Activated CD4-positive, alpha-beta T cell treated with anti-CD3 and anti-CD28 coated beads for 36 hours (primary cell): Measurements from ENCODE around the gene CDH4. TPM values are rescaled to one million over a fixed set of nuclear protein-coding genes. Genes with fewer than 3 reads are reported as not detected.
"Not testable (repeated sequence)": the region's sequence is repeated elsewhere in the genome, so short reads cannot be mapped to it uniquely, and the experiment has no call there.

ENCODE experiments used
- ATAC-seq: fragments of 200-7000 bp; cut with Tn5 transposase; one replicate; pipeline ENCODE4 v1.10.0; 2021; ENCODE audit warnings: mild to moderate bottlenecking, moderate library complexity
- CTCF ChIA-PET: fragments of 350-600 bp; sonication (Branson Sonifier 250); formaldehyde crosslinking; loops from one replicate; lab custom pipeline; 2021; ENCODE audit warnings: antibody characterized with exemption; lab: Charles Lee
- POLR2A ChIA-PET: fragments of 350-600 bp; sonication (Branson Sonifier 250); formaldehyde crosslinking; loops from one replicate; lab custom pipeline; 2021; ENCODE audit warnings: antibody characterized with exemption, inconsistent platforms; lab: Charles Lee
- DNase-seq: peaks from one replicate; pipeline ENCODE4 v3.0.0-alpha.2; 2020
- H3K27ac Mint-ChIP-seq: one replicate; pipeline ENCODE4 v1.8.0; 2021; ENCODE audit warnings: mixed read lengths
- H3K27me3 Mint-ChIP-seq: one replicate; pipeline ENCODE4 v1.8.0; 2021; ENCODE audit warnings: mixed read lengths
- H3K36me3 Mint-ChIP-seq: one replicate; pipeline ENCODE4 v1.8.0; 2021; ENCODE audit warnings: low read depth, mixed read lengths
- H3K4me1 Mint-ChIP-seq: one replicate; pipeline ENCODE4 v1.8.0; 2021; ENCODE audit warnings: mixed read lengths
- H3K4me3 Mint-ChIP-seq: one replicate; pipeline ENCODE4 v1.8.0; 2021; ENCODE audit warnings: mild to moderate bottlenecking, moderate library complexity, mixed read lengths
- H3K9me3 Mint-ChIP-seq: one replicate; pipeline ENCODE4 v1.8.0; 2021; ENCODE audit warnings: low read depth, mixed read lengths
- intact Hi-C, 2 experiments: fragments of 100-400 bp; cut with DNase I in 1 of 2; cut with micrococcal nuclease in 1 of 2; formaldehyde crosslinking; loops; one replicate each; pipeline versions ENCODE4 v1.14.2 to v1.15.1; 2022 to 2024; cut with DNase I, micrococcal nuclease
- total RNA-seq, 2 experiments: library from RNA; stranded (reverse); gene quantifications; one replicate each; pipeline ENCODE4 v1.2.3, GENCODE V29; 2021

The CDH4 gene
- total RNA-seq, 2 experiments from 2014 or later = not detected

DNA sequence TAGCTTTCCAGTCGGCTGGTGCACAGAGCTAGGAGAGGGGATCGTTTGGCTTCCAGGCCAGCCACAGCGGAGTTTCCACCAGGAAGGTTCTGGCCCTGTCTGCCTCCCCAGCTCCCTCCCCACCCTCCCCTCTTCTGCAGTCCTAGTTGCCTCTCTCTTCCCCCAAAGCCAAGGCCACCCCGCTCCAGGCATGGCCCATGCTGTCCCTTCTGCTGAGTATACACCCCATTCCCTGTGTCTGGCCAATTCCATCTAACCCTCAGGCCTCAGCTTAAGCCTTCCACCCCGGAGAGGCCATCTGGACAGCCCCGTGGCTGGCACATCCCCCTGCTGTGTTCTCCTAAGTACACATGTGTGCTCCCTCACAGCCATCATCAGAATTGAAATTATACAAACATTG lies 167.4 kb downstream of the CDH4 start:
- POLR2A ChIA-PET = no interaction called here
- H3K27me3 Mint-ChIP-seq = no peaks in the 10 kb centered on the region
- no peaks in the 10 kb centered on the region for H3K4me1 Mint-ChIP-seq
- H3K36me3 Mint-ChIP-seq = no peaks in the 10 kb centered on the region
- DNase-seq (no peak), ATAC-seq (no peak)
- no peak overlapping the region for H3K4me3 Mint-ChIP-seq
- no peaks in the 10 kb centered on the region for H3K9me3 Mint-ChIP-seq
- CTCF ChIA-PET = no interaction called here
- H3K27ac Mint-ChIP-seq = no peak overlapping the region
- intact Hi-C loops = no loop called here

DNA sequence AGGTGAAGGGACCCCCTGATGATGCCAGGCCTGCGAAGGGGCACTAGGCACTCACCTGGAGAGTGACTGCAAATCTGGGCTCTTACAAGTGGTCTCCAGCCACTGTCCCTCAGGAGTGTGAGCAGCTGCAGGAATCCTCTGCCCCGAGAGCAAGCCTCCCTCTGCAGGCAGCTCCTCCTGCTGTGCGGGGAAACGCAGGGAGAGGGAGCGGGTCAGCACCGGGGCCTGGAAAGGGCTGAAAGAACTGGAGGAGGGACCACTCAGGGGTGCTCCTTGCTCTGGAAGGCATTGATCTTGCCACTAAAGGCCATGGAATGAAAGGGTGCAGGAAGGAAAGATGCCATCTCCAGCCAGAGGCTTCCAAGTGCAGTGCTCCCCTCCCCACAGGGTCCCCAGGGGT lies 168.0 kb downstream of the CDH4 start:
- DNase-seq (no peak), ATAC-seq (no peak)
- Mint-ChIP-seq H3K4me3 (no peak overlapping the region), H3K27me3 (no peaks in the 10 kb centered on the region), H3K4me1 (no peaks in the 10 kb centered on the region), H3K9me3 (no peaks in the 10 kb centered on the region), H3K36me3 (no peaks in the 10 kb centered on the region), H3K27ac (no peak overlapping the region)
- intact Hi-C loops = no loop called here
- ChIA-PET POLR2A (no interaction called here), CTCF (no interaction called here)

DNA sequence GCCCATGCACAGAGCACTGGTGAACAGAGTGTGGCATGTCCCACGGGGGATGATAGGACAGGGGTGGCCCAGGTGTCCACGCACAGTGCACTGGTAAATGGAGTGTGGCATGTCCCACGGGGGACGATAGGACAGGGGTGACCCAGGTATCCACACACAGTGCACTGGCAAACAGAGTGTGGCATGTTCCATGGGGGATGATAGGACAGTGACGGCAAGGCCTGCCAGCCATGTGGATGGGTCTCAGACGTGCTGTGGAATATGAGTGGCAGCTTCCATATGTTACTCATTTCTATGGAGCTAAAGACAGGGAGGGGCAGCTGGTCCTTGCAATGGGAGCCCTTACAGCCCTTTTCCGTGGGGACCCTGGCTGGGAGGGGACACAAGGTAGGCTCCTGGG lies 168.7 kb downstream of the CDH4 start:
- POLR2A ChIA-PET = interaction anchor here (0.7 kb wide), 1 partner anchor 1719 kb away, joined by 3 read pairs; no protein-coding TSS in a partner anchor
- Mint-ChIP-seq H3K4me1 (no peaks in the 10 kb centered on the region), H3K27me3 (no peaks in the 10 kb centered on the region), H3K4me3 (no peak overlapping the region), H3K36me3 (no peaks in the 10 kb centered on the region), H3K9me3 (no peaks in the 10 kb centered on the region), H3K27ac (no peak overlapping the region)
- no peak for ATAC-seq
- no peak for DNase-seq
- intact Hi-C loops = no loop called here
- CTCF ChIA-PET = no interaction called here

DNA sequence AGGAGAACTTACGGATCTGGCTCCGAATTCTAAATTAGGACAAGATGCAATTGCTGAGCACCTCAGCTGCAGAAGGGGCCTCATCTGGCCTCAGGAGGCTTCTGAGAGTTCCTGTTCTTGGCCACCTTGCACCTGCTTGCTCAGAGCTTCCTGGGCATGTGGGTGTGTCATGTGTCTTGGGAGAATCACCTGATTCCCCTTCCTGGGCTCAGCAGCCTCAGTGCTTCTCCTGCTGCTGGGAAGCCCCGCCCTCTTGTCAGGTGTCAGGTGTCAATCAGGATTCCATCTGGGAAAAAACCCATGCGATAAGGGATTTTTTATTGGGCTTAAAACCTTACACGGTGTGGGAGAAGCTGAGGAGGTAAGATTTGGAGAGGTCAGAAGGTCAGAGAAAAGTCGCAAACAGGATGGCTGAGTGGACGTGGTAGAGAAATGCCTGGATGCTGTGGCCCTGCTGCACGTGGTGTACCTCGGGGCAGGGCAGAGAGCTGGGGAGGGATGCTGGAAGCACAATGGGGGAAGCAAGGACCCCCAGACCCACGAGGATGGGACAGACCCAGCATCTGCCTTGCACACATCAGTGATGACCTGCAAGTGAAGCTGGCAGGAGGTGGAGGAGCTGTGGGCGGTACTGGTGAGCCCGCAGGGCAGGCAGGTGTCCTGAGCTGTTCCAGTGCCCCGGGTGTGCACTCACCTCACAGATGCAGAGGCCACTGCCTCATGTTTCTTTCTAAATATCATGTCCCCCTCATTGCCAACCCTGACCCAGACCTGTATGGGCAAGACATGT lies 170.8 kb downstream of the CDH4 start:
- DNase-seq (no peak), ATAC-seq (no peak)
- no peak overlapping the region for H3K4me3 Mint-ChIP-seq
- ChIA-PET POLR2A (no interaction called here), CTCF (no interaction called here)
- H3K9me3 Mint-ChIP-seq = no peaks in the 10 kb centered on the region
- intact Hi-C loops = no loop called here
- H3K27me3 Mint-ChIP-seq = no peaks in the 10 kb centered on the region
- no peak overlapping the region for H3K27ac Mint-ChIP-seq
- H3K36me3 Mint-ChIP-seq = no peaks in the 10 kb centered on the region
- no peaks in the 10 kb centered on the region for H3K4me1 Mint-ChIP-seq

DNA sequence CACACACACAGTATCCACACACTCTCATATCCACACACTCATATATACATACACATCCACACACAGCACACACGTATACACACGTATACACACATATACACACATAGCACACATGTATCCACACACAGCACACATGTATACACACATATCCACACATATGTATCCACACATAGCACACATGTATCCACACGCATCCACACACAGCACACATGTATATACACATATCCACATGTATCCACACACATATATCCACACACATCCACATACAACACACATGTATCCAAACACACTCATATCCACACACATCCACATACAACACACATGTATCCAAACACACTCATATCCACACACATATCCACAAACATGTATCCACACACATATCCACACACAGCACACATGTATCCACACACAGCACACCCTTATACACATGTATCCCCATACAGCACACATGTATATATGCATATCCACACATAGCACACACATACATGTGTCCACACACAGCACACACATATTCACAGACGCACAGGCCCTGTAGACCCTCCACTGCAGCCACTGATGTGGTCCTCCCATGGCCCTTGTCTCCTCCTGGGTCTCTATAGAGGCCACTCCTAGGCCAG lies 172.1 kb downstream of the CDH4 start:
- no peak overlapping the region for H3K27ac Mint-ChIP-seq
- no peak for DNase-seq
- H3K4me3 Mint-ChIP-seq = no peak overlapping the region
- no peaks in the 10 kb centered on the region for H3K9me3 Mint-ChIP-seq
- no peaks in the 10 kb centered on the region for H3K4me1 Mint-ChIP-seq
- CTCF ChIA-PET = no interaction called here
- no peak for ATAC-seq
- POLR2A ChIA-PET = no interaction called here
- H3K36me3 Mint-ChIP-seq = no peaks in the 10 kb centered on the region
- intact Hi-C loops = no loop called here
- H3K27me3 Mint-ChIP-seq = no peaks in the 10 kb centered on the region

DNA sequence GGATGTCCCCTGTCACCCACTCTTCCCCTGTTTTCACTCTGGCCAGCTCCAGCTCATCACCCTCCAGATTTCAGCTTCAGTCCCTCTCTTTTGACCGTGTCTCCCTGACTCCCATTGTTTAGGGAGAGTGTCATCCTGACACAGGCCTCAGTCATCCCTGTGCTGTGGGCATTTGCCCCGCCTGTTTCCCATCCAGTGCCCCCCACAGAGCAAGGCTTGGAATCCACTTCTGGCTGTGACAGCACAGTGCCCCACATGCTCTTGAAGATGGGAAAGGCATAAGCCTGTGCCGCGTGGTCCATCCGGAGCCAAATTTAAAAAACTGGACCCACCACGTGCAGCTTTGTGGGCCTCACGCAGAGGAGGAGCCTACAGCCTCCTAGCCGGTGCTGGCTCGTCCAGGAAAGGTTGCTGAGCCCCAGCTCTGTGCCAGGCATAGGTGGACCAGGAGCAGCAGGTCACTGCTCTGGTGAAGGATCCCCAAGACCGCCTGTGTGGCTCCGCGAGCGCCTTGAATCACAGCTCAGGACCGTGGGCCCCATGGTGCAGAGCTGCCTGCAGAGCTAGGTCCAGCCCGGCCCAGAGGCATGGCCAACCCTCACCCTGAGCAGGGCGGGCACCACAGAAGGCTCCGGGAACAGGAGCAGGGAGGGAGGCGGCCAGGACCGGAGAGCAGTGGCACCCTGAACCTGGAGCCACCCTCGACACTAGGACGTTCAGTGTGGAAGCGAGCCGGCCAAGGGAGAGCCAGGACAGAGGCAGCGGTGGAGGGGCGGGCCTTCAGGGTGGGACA lies 172.8 kb downstream of the CDH4 start:
- no peaks in the 10 kb centered on the region for H3K36me3 Mint-ChIP-seq
- H3K27ac Mint-ChIP-seq = no peak overlapping the region
- ATAC-seq = no peak
- intact Hi-C loops = no loop called here
- H3K27me3 Mint-ChIP-seq = no peaks in the 10 kb centered on the region
- H3K4me3 Mint-ChIP-seq = no peak overlapping the region
- H3K9me3 Mint-ChIP-seq = no peaks in the 10 kb centered on the region
- CTCF ChIA-PET = no interaction called here
- H3K4me1 Mint-ChIP-seq = no peaks in the 10 kb centered on the region
- DNase-seq = no peak
- POLR2A ChIA-PET = no interaction called here

DNA sequence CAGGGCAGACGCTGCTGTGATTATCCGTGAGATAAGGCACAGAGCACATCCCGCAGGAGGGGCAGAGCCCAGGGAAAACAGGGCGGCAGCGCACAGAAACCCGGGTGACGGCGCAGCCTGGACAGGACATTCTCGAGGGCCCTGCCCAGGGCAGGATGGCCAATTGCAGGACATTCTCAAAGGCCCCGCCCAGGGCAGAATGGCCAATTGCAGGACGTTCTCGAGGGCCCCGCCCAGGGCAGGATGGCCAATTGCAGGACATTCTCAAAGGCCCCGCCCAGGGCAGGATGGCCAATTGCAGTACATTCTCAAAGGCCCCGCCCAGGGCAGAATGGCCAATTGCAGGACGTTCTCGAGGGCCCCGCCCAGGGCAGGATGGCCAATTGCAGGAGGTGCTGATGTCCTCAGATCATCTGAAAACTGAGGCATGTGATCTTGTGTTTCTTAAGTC lies 173.5 kb downstream of the CDH4 start:
- intact Hi-C loops, H3K4me1 Mint-ChIP-seq: not testable (repeated sequence)

DNA sequence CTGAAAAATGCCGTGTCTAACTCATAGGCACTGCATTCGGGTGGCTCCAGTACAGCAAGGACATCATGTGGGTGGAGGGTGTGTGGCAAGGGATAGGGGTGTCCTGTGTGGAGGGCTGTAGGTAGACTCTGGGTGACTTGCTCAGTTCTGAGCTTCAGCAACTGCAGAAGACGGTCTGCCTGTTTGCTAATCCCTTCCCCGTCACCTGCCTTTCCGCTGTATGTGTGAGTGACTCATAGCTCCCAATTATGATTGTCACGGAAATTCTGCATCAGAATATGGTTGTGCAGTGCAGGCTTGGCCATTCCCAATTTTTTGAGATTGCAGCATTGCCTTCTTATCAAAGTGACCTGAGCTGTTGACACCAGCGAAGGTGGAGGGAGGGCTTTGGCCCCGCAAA lies 174.3 kb downstream of the CDH4 start:
- H3K9me3 Mint-ChIP-seq = no peaks in the 10 kb centered on the region
- H3K27ac Mint-ChIP-seq = no peak overlapping the region
- ATAC-seq (no peak), DNase-seq (no peak)
- H3K4me1 Mint-ChIP-seq = no peaks in the 10 kb centered on the region
- intact Hi-C loops = no loop called here
- CTCF ChIA-PET = no interaction called here
- no peaks in the 10 kb centered on the region for H3K27me3 Mint-ChIP-seq
- no peaks in the 10 kb centered on the region for H3K36me3 Mint-ChIP-seq
- POLR2A ChIA-PET = no interaction called here
- H3K4me3 Mint-ChIP-seq = no peak overlapping the region

More for the DNA sequence above, 173.5 kb downstream of the CDH4 start:
- POLR2A ChIA-PET, CTCF ChIA-PET, ATAC-seq, H3K4me3 Mint-ChIP-seq, H3K36me3 Mint-ChIP-seq, H3K27ac Mint-ChIP-seq, H3K27me3 Mint-ChIP-seq, DNase-seq, H3K9me3 Mint-ChIP-seq: not testable (repeated sequence)

DNA sequence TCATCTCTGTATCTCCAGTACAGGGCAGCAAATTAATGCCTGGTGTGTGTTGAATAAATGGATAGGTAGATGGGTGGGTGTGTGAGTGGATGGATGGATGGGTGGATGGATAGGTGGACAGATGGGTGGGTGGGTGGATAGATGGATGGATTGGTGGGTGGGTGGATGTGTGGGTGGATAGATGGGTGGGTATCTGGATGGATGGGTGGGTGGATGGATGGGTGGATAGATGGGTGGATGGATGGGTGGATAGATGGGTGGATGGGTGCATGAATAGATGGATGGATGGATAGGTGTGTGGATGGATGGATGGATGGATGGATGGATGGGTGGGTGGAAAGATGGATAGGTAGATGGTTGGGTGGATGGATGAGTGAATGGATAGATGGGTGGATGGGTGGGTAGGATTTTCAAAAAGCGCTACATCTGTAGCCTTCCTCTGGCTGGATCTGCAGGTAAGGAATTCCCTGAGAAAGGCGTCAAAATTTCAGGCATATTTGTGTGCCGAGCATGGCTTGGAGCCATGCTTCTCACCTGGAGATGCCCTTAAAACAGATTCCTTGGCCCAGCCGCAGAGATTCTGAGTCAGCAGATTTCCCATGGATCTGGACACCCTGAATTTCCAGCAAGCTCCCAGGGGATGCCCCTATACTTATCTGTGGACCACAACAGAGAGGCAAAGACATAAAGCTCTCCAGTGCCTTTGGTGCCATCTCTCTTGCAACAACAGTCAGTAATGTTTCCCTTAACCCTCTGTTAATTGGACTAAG lies 177.6 kb downstream of the CDH4 start:
- H3K27me3 Mint-ChIP-seq = no peaks in the 10 kb centered on the region
- H3K36me3 Mint-ChIP-seq = no peaks in the 10 kb centered on the region
- H3K9me3 Mint-ChIP-seq = no peaks in the 10 kb centered on the region
- no peak for ATAC-seq
- no peak for DNase-seq
- POLR2A ChIA-PET = no interaction called here
- no peak overlapping the region for H3K27ac Mint-ChIP-seq
- CTCF ChIA-PET = no interaction called here
- H3K4me1 Mint-ChIP-seq = no peaks in the 10 kb centered on the region
- intact Hi-C loops = no loop called here
- no peak overlapping the region for H3K4me3 Mint-ChIP-seq

DNA sequence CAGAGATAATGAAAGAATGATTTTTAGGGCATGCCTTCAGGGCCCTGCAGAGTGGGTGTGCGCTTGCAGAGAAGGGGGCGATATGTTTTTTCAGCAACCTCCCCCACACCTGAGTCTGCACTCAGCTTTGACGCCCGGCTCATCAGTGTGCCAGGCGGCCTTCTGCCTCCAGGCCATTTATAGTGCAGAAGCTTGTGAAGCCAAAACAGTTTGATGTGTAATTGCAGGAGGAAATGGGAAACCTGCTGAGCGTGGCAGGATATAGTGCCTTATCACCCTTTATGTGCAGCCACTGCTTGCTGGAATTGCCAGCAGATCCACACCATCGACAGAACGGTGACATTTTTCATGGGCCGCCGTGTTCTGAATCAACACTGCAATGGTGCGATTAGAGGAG lies 178.2 kb downstream of the CDH4 start:
- Mint-ChIP-seq H3K4me1 (no peaks in the 10 kb centered on the region), H3K27me3 (no peaks in the 10 kb centered on the region), H3K4me3 (no peak overlapping the region), H3K36me3 (no peaks in the 10 kb centered on the region), H3K27ac (no peak overlapping the region), H3K9me3 (no peaks in the 10 kb centered on the region)
- intact Hi-C loops = no loop called here
- no peak for DNase-seq
- CTCF ChIA-PET = no interaction called here
- POLR2A ChIA-PET = no interaction called here
- no peak for ATAC-seq

DNA sequence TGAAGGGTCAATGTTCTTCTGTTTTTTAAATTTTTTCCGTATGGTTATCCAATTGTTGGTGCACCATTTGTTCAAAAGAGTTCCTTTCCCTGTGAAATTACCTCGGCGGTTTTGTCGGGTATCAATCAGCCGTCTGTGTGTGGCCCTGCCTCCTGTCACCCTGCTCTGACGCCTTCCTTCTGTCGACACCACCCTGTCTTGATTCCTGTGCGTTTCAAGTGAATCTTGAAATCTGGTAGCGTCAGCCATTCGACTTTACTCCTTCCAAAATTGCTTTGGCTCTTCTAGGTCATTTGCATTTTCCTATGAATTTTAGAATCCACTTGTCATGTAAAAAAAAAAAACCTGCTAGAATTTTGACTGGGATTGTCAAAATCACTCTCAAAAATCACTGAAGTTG lies 181.1 kb downstream of the CDH4 start:
- Mint-ChIP-seq H3K4me3 (no peak overlapping the region), H3K4me1 (no peaks in the 10 kb centered on the region), H3K27me3 (peaks cover 11% of the 10 kb centered on the region), H3K9me3 (no peaks in the 10 kb centered on the region), H3K27ac (no peak overlapping the region), H3K36me3 (no peaks in the 10 kb centered on the region)
- ATAC-seq = no peak
- intact Hi-C loops = no loop called here
- no peak for DNase-seq
- ChIA-PET POLR2A (no interaction called here), CTCF (no interaction called here)
